ENCODE measurements around the gene FUS. TPM values are rescaled to one million over a fixed set of nuclear protein-coding genes. Genes with fewer than 3 reads are reported as not detected.

FUS gene
- total RNA-seq, 1 experiment from 2014 or later, result 522 TPM

GRCh38 chr16:31214708-31215286, 34.9 kb downstream of the FUS start (continued):
- TF ChIP-seq CTCF (IDR thresholded peaks at IDR 0.05 in 2 of 3, conservative IDR thresholded peaks at IDR 0.05 in 1 of 3; ENCODE audit: borderline replicate concordance in 1 of 3, insufficient read depth in 1 of 3, low read depth in 2 of 3, low read length in 2 of 3), result no peak
- TF ChIP-seq SP1 (IDR thresholded peaks at IDR 0.05; ENCODE audit: low read depth), result no peak
- TF ChIP-seq ZFX (IDR thresholded peaks at IDR 0.05), result peak; percentile 94
- TF ChIP-seq EGR1 (IDR thresholded peaks at IDR 0.05; ENCODE audit: low read depth), result no peak
- no peak for TF ChIP-seq EZH2phosphoT487 (IDR thresholded peaks at IDR 0.05; ENCODE audit: borderline replicate concordance)
- TF ChIP-seq JUND (IDR thresholded peaks at IDR 0.05), result no peak

GRCh38 chr16:31215287-31216162, 35.6 kb downstream of the FUS start:
- Histone ChIP-seq H3K9me3 (ENCODE audit: control insufficient read depth in 1 of 2, insufficient read depth in 1 of 2, low read depth in 1 of 2, low read length in 2 of 2) (no peaks in the 10 kb centered on the region), H2AFZ (ENCODE audit: low read depth, low read length, poor library complexity, severe bottlenecking) (no peak overlapping the region), H3K9ac (ENCODE audit: low read length) (peak overlapping the region; percentile 89), H4K20me1 (ENCODE audit: insufficient read depth) (no peaks in the 10 kb centered on the region), H3K36me3 (ENCODE audit: control insufficient read depth in 1 of 2, insufficient read depth in 2 of 2, low read length in 2 of 2) (no peaks in the 10 kb centered on the region; a peak in 1 of 4 replicates), H3K4me2 (ENCODE audit: low read length) (peak overlapping the region; percentile 100), H3K9me2 (ENCODE audit: insufficient read depth) (no peaks in the 10 kb centered on the region), H3K27me3 (ENCODE audit: insufficient read depth, low read length) (no peaks in the 10 kb centered on the region), H3K4me3 (replicated peaks in 1 of 2; ENCODE audit: low read depth in 1 of 2, low read length in 2 of 2) (peak overlapping the region; percentile 89 to 96), H3K4me1 (ENCODE audit: control insufficient read depth in 1 of 2, insufficient read depth in 2 of 2, low read length in 2 of 2) (peaks cover 9 to 33% of the 10 kb centered on the region in 2 experiments), H3K27ac (ENCODE audit: low read depth, low read length) (peak overlapping the region; percentile 95), H3K79me2 (ENCODE audit: insufficient read depth, low read length) (peaks cover 41% of the 10 kb centered on the region)
- BruUV-seq (replicated peaks), result no TSS peak
- TF ChIP-seq SRF (IDR thresholded peaks at IDR 0.05; ENCODE audit: low read depth) (no peak), ATF3 (IDR thresholded peaks at IDR 0.05) (no peak), YY1 (IDR thresholded peaks at IDR 0.05; ENCODE audit: extremely low read depth, insufficient replicate concordance, low read depth, low read length) (no peak), POLR2AphosphoS5 (IDR thresholded peaks at IDR 0.05; ENCODE audit: low read depth, low read length) (peak; percentile 86), TCF7L2 (IDR thresholded peaks at IDR 0.05; ENCODE audit: borderline replicate concordance, extremely low read depth, insufficient read depth, insufficient read length) (no peak), MAX (IDR thresholded peaks at IDR 0.05) (no peak), POLR2A (IDR thresholded peaks at IDR 0.05; ENCODE audit: borderline replicate concordance, extremely low read depth, insufficient read depth, insufficient read length) (peak; percentile 63), ZFX (IDR thresholded peaks at IDR 0.05) (no peak), FOSL1 (IDR thresholded peaks at IDR 0.05; ENCODE audit: low read depth) (no peak), JUND (IDR thresholded peaks at IDR 0.05) (no peak), CBX3 (IDR thresholded peaks at IDR 0.05; ENCODE audit: low read depth) (no peak), RAD21 (IDR thresholded peaks at IDR 0.05; ENCODE audit: low read depth) (no peak), EZH2phosphoT487 (IDR thresholded peaks at IDR 0.05; ENCODE audit: borderline replicate concordance) (no peak), EGR1 (IDR thresholded peaks at IDR 0.05; ENCODE audit: low read depth) (peak; percentile 87), REST (IDR thresholded peaks at IDR 0.05; ENCODE audit: low read depth) (no peak)
- DNase-seq (ENCODE audit: low read depth, low spot score) (peak; percentile 63), ATAC-seq (peak; percentile 90)
- intact Hi-C loops (cut with micrococcal nuclease), result loop anchor here (10.0 kb wide), 1 partner anchor 239 kb away; the partner anchor contains the start of gene ARMC5
- ChIA-PET POLR2A (interaction anchor here (1.2 to 1.9 kb wide), 3 partner anchors 12 to 200 kb away, joined by 3 to 13 read pairs (median 5); partner anchors contain the start of gene FUS), CTCF (no interaction called here), RAD21 (ENCODE audit: low non-redundant PET in 1 of 2, low total read pairs in 2 of 2, uncharacterized antibody in 2 of 2, unreplicated experiment in 2 of 2) (no interaction called here)
